HepG2 (cell line): ENCODE data around the gene MACROD2. TPM values are rescaled to one million over a fixed set of nuclear protein-coding genes. Genes with fewer than 3 reads are reported as not detected.

ENCODE experiments used
- ATAC-seq: fragments of 200-7000 bp; cut with Tn5 transposase; 3 replicates; pipeline ENCODE4 v1.9.1; 2020; ENCODE audit warnings: mild to moderate bottlenecking, moderate library complexity
- BruUV-seq: library from RNA; stranded (reverse); fragments of 400-500 nt; replicated peaks from 2 replicates; lab custom pipeline; 2021; lab: Mats Ljungman, UMichigan
- CTCF ChIA-PET: fragments of 300-600 bp; formaldehyde crosslinking; extraction: SDS; loops from one replicate; lab custom pipeline; 2021; ENCODE audit warnings: low total read pairs, inconsistent platforms, low intra/inter-chr PET ratio; lab: Yijun Ruan, JAX
- POLR2A ChIA-PET: fragments of 350-600 bp; sonication (Branson Sonifier 250); formaldehyde crosslinking; loops from one replicate; lab custom pipeline; 2020; ENCODE audit warnings: antibody characterized with exemption, inconsistent platforms; lab: Yijun Ruan, JAX
- DNase-seq: peaks from one replicate; pipeline ENCODE4 v3.0.0-alpha.2; 2015; ENCODE audit warnings: low spot score
- FAIRE-seq: peaks from 3 replicates; lab custom pipeline; 2011; peaks lifted over from hg19 to GRCh38; lab: Jason Lieb, UNC
- H2AFZ ChIP-seq: one replicate; pipeline ENCODE4 v1.6.1; 2011; ENCODE audit warnings: low read length, inconsistent platforms
- H3K27ac ChIP-seq: fragments of 300-600 bp; 3 replicates; pipeline ENCODE4 v1.8.0; 2011; ENCODE audit warnings: mixed run types, mild to moderate bottlenecking, mixed read lengths, low read length, inconsistent platforms; ENCODE audit not compliant: insufficient read depth; ENCODE audit errors: extremely low read length
- H3K27me3 ChIP-seq, 2 experiments: fragments of 200-600 bp in 1 of 2; 2 replicates in 1 of 2; 3 replicates in 1 of 2; pipeline versions ENCODE4 v1.6.0 to v1.8.0; 2011; ENCODE audit warnings: low read length in 2 of 2, mild to moderate bottlenecking in 2 of 2, moderate library complexity in 2 of 2, inconsistent platforms in 1 of 2; ENCODE audit not compliant: insufficient read depth in 2 of 2, control insufficient read depth in 1 of 2
- H3K36me3 ChIP-seq, 2 experiments: fragments of 200-600 bp in 1 of 2; replicated peaks in 1 of 2; 2 replicates in 1 of 2; 3 replicates in 1 of 2; pipeline versions ENCODE4 v1.5.1 to v1.8.0; 2011; ENCODE audit warnings: low read length in 2 of 2, inconsistent platforms in 1 of 2; ENCODE audit not compliant: insufficient read depth in 2 of 2, control insufficient read depth in 1 of 2
- H3K4me1 ChIP-seq: 2 replicates; pipeline ENCODE4 v1.5.1; 2012; ENCODE audit warnings: low read length, inconsistent platforms; ENCODE audit not compliant: insufficient read depth
- H3K4me2 ChIP-seq: 2 replicates; pipeline ENCODE4 v1.6.0; 2011; ENCODE audit warnings: low read depth, low read length, inconsistent platforms
- H3K4me3 ChIP-seq, 3 experiments: fragments of 200-600 bp in 1 of 3; sonication (generic), shearing (Covaris generic) in 1 of 3; replicated peaks in 1 of 3; 2 replicates each; pipeline ENCODE4 v1.5.1; 2011 to 2016; ENCODE audit warnings: low read length in 3 of 3, inconsistent platforms in 2 of 3, low read depth in 2 of 3, mild to moderate bottlenecking in 2 of 3, control low read depth in 1 of 3, mixed read lengths in 1 of 3; ENCODE audit not compliant: insufficient read depth in 1 of 3
- H3K79me2 ChIP-seq: one replicate; pipeline ENCODE4 v1.6.1; 2011; ENCODE audit warnings: low read length, inconsistent platforms; ENCODE audit not compliant: insufficient read depth
- H3K9ac ChIP-seq: 2 replicates; pipeline ENCODE4 v1.6.0; 2011; ENCODE audit warnings: mild to moderate bottlenecking, low read depth, low read length, inconsistent platforms; ENCODE audit not compliant: insufficient read depth
- H3K9me3 ChIP-seq: 2 replicates; pipeline ENCODE4 v1.5.1; 2012; ENCODE audit warnings: mild to moderate bottlenecking, low read length
- H4K20me1 ChIP-seq: 2 replicates; pipeline ENCODE4 v1.6.0; 2011; ENCODE audit warnings: inconsistent platforms, mild to moderate bottlenecking, low read length, moderate library complexity; ENCODE audit not compliant: insufficient read depth
- ADNP ChIP-seq: sonication (generic); formaldehyde crosslinking; IDR thresholded peaks from 2 replicates; pipeline ENCODE4 v1.4.0; 2020; ENCODE audit warnings: missing genetic modification reagents
- CAMTA2 ChIP-seq: sonication (generic); formaldehyde crosslinking; IDR thresholded peaks from 2 replicates; pipeline ENCODE4 v1.4.0; 2020; ENCODE audit warnings: mild to moderate bottlenecking, missing genetic modification reagents, borderline replicate concordance
- MXD3 ChIP-seq: IDR thresholded peaks from 2 replicates; pipeline ENCODE4 v1.6.1; 2016; ENCODE audit warnings: mild to moderate bottlenecking, missing biosample characterization, missing genetic modification reagents
- MYPOP ChIP-seq: sonication (generic); formaldehyde crosslinking; IDR thresholded peaks from 2 replicates; pipeline ENCODE4 v1.8.1; 2023; ENCODE audit warnings: mild to moderate bottlenecking, moderate library complexity, missing genetic modification reagents
- NCOA1 ChIP-seq: sonication (generic); formaldehyde crosslinking; IDR thresholded peaks from 2 replicates; pipeline ENCODE4 v1.9.0; 2021; ENCODE audit warnings: missing genetic modification reagents
- NFKB2 ChIP-seq: sonication (generic); formaldehyde crosslinking; IDR thresholded peaks from 2 replicates; pipeline ENCODE4 v1.4.0; 2020; ENCODE audit warnings: missing genetic modification reagents, borderline replicate concordance
- PAXIP1 ChIP-seq: sonication (generic); formaldehyde crosslinking; conservative IDR thresholded peaks from 2 replicates; pipeline ENCODE4 v1.4.0; 2020; ENCODE audit warnings: mild to moderate bottlenecking, missing genetic modification reagents, moderate library complexity
- POLR2AphosphoS5 ChIP-seq: IDR thresholded peaks from 2 replicates; pipeline ENCODE4 v1.6.1; 2012; ENCODE audit warnings: low read depth, low read length
- PREB ChIP-seq: sonication (generic); formaldehyde crosslinking; IDR thresholded peaks from 2 replicates; pipeline ENCODE4 v1.4.0; 2020; ENCODE audit warnings: missing genetic modification reagents
- SNAI1 ChIP-seq: sonication (generic); formaldehyde crosslinking; IDR thresholded peaks from 2 replicates; pipeline ENCODE4 v1.5.0; 2020; ENCODE audit warnings: mild to moderate bottlenecking, missing genetic modification reagents, borderline replicate concordance
- TIGD3 ChIP-seq: sonication (generic); formaldehyde crosslinking; IDR thresholded peaks from 2 replicates; pipeline ENCODE4 v1.5.1; 2020; ENCODE audit warnings: mild to moderate bottlenecking, missing genetic modification reagents, borderline replicate concordance
- ZNF501 ChIP-seq: sonication (generic); formaldehyde crosslinking; IDR thresholded peaks from 2 replicates; pipeline ENCODE4 v1.5.1; 2020; ENCODE audit warnings: mild to moderate bottlenecking, moderate library complexity, missing genetic modification reagents
- ZNF530 ChIP-seq: sonication (generic); formaldehyde crosslinking; IDR thresholded peaks from 2 replicates; pipeline ENCODE4 v1.5.0; 2020; ENCODE audit warnings: low read depth, mild to moderate bottlenecking, missing genetic modification reagents
- ZNF720 ChIP-seq: sonication (generic); formaldehyde crosslinking; IDR thresholded peaks from 2 replicates; pipeline ENCODE4 v1.4.0; 2020; ENCODE audit warnings: missing genetic modification reagents
- ZNF766 ChIP-seq: sonication (generic); formaldehyde crosslinking; IDR thresholded peaks from 2 replicates; pipeline ENCODE4 v1.5.0; 2020; ENCODE audit warnings: missing genetic modification reagents, borderline replicate concordance
- WGBS: methylation state at CpG from one replicate; pipeline ENCODE4 v1.1.6; 2017; ENCODE audit warnings: low lambda C conversion rate; 5-methylcytosine and 5-hydroxymethylcytosine counted together
- in situ Hi-C: cut with HindIII; loops from 2 replicates; pipeline ENCODE4 v1.10.0; 2017; ENCODE audit warnings: low pct_unique_long_range_greater_than_20kb; ENCODE audit not compliant: extremely low pct_ligation_motif_present
- intact Hi-C: fragments of 100-400 bp; cut with micrococcal nuclease; formaldehyde crosslinking; loops from one replicate; pipeline ENCODE4 v1.10.0; 2022; ENCODE audit not compliant: unreplicated experiment
- polyA plus RNA-seq, 8 experiments: library from polyadenylated mRNA; depleted of rRNA in 3 of 8; stranded (reverse) in 7 of 8; unstranded in 1 of 8; fragments of >200 nt; fragmentation: Illumina TruSeq in 4 of 8; extraction: Trizol in 4 of 8; gene quantifications; 2 replicates each; pipeline versions ENCODE4 v1.2.1 to v1.2.3, GENCODE V29; 2011 to 2016; ENCODE audit warnings: low read depth in 4 of 8, missing spikeins in 1 of 8, mixed read lengths in 1 of 8; ENCODE audit not compliant: insufficient read depth in 1 of 8
- total RNA-seq, 5 experiments: library from RNA; depleted of rRNA; stranded (reverse); fragments of >200 nt; fragmentation: Illumina TruSeq; extraction: Trizol; gene quantifications; 2 replicates each; pipeline ENCODE4 v1.2.3, GENCODE V29; 2016; ENCODE audit warnings: low read depth in 1 of 5

MACROD2 gene
- total and polyA plus RNA-seq, 2 of the 13 experiments (the other 11 are each of a cell fraction or from before 2014, with no cell fraction given): 0.13 to 0.51 TPM

- Histone ChIP-seq H3K36me3 (no peaks in the 10 kb centered on the region), H3K79me2 (no peaks in the 10 kb centered on the region), H3K4me2 (no peak overlapping the region), H3K27ac (no peak overlapping the region), H3K9ac (no peak overlapping the region), H2AFZ (no peak overlapping the region), H4K20me1 (no peaks in the 10 kb centered on the region), H3K4me3 (no peak overlapping the region), H3K9me3 (no peaks in the 10 kb centered on the region), H3K27me3 (no peaks in the 10 kb centered on the region), H3K4me1 (no peaks in the 10 kb centered on the region)
- ATAC-seq: no peak; the same call in 2 of the 3 replicates
- no peak for DNase-seq
- 14% methylated on average over 1 of the region's 2 CpGs for WGBS
- TF ChIP-seq ZNF501: no peak
- TF ChIP-seq ZNF720 (CRISPR knock-in tag): no peak
- TF ChIP-seq NCOA1 (CRISPR knock-in tag): no peak
- TF ChIP-seq ZNF530: no peak
- no peak for TF ChIP-seq ZNF766 (CRISPR knock-in tag)
- TF ChIP-seq MYPOP (CRISPR knock-in tag): no peak
- TF ChIP-seq POLR2AphosphoS5: no peak
- TF ChIP-seq MXD3: no peak
- no peak for TF ChIP-seq NFKB2
- no peak for TF ChIP-seq CAMTA2 (CRISPR knock-in tag)
- TF ChIP-seq ADNP (CRISPR knock-in tag): no peak
- TF ChIP-seq SNAI1 (CRISPR knock-in tag): no peak
- TF ChIP-seq PAXIP1 (CRISPR knock-in tag): no peak
- TF ChIP-seq TIGD3: no peak
- no peak for TF ChIP-seq PREB (CRISPR knock-in tag)
- CTCF ChIA-PET: no interaction called here
- in situ Hi-C loops (no loop called here), intact Hi-C loops (no loop called here)
- no peak for FAIRE-seq
- POLR2A ChIA-PET: no interaction called here
- no TSS peak for BruUV-seq
Measured at GRCh38 chr20:14203657-14204056, 208.3 kb downstream of the MACROD2 start.
